Esophagus (tissue), 2 donors: ENCODE measurements around the gene KCNH2. TPM values are rescaled to one million over a fixed set of nuclear protein-coding genes. Genes with fewer than 3 reads are reported as not detected.

Source experiments
- H3K27ac ChIP-seq, 2 donors: one replicate each; pipeline ENCODE4 v1.5.1; 2013; ENCODE audit warnings: low read depth in 2 of 2, mild to moderate bottlenecking in 2 of 2, inconsistent platforms in 1 of 2, low read length in 1 of 2, moderate library complexity in 1 of 2
- H3K27me3 ChIP-seq, 2 donors: one replicate each; pipeline ENCODE4 v1.6.1; 2013; ENCODE audit warnings: low read length in 2 of 2, control low read depth in 1 of 2, mild to moderate bottlenecking in 1 of 2; ENCODE audit not compliant: insufficient read depth in 2 of 2, control insufficient read depth in 1 of 2
- H3K36me3 ChIP-seq, 2 donors: one replicate each; pipeline ENCODE4 v1.6.1; 2013; ENCODE audit warnings: low read length in 1 of 2; ENCODE audit not compliant: control insufficient read depth in 2 of 2, insufficient read depth in 2 of 2
- H3K4me1 ChIP-seq, 2 donors: one replicate each; pipeline ENCODE4 v1.6.1; 2013; ENCODE audit warnings: low read length in 1 of 2; ENCODE audit not compliant: control insufficient read depth in 2 of 2, insufficient read depth in 2 of 2
- H3K4me3 ChIP-seq, 2 donors: one replicate each; pipeline ENCODE4 v1.5.1; 2013; ENCODE audit warnings: low read length in 2 of 2, mild to moderate bottlenecking in 2 of 2, low read depth in 1 of 2, moderate library complexity in 1 of 2
- H3K9me3 ChIP-seq, 2 donors: one replicate each; pipeline ENCODE4 v1.6.1; 2013; ENCODE audit warnings: mild to moderate bottlenecking in 2 of 2, low read depth in 1 of 2, low read length in 1 of 2, moderate library complexity in 1 of 2; ENCODE audit not compliant: control insufficient read depth in 2 of 2, insufficient read depth in 1 of 2
- WGBS, 2 donors: extraction: QIAGEN DNeasy Blood & Tissue Kit; methylation state at CpG; one replicate each; pipeline ENCODE4 v1.1.7; 2013; 5-methylcytosine and 5-hydroxymethylcytosine counted together
- polyA plus RNA-seq, 2 donors: library from polyadenylated mRNA; stranded (reverse); fragments of 200-250 nt; gene quantifications; one replicate each; pipeline ENCODE4 v1.2.3, GENCODE V29; 2013
- donor health status: healthy with polysubstance abuse.
- donor health status: Bipolar disorder and iron deficiency.

The KCNH2 gene
- polyA plus RNA-seq, 2 donors, result 0.88 to 2.0 TPM

- no peaks in the 10 kb centered on the region for H3K27me3 ChIP-seq
- H3K4me1 ChIP-seq, result peaks cover 9 to 15% of the 10 kb centered on the region in 2 donors
- 61 to 68% methylated on average over 25 to 27 of the region's 27 CpGs for WGBS, 2 donors
Measured at GRCh38 chr7:150946421-150947240, 31.5 kb downstream of the KCNH2 start.

GRCh38 chr7:150945853-150946420 is 32.2 kb downstream of the KCNH2 start:
- WGBS, 2 donors, result 70 to 82% methylated on average over 17 of the region's 17 CpGs
- peak overlapping the region in 1 of 2 donors; percentile 24 for H3K27ac ChIP-seq
- peaks cover 9 to 15% of the 10 kb centered on the region in 2 donors for H3K4me1 ChIP-seq

More at GRCh38 chr7:150946421-150947240, 31.5 kb downstream of the KCNH2 start:
- Histone ChIP-seq H3K9me3 (peaks cover 0 to 3% of the 10 kb centered on the region in 2 donors), H3K27ac (no peak overlapping the region), H3K4me3 (no peak overlapping the region), H3K36me3 (no peaks in the 10 kb centered on the region)

GRCh38 chr7:150945171-150945852 is 32.8 kb downstream of the KCNH2 start:
- Histone ChIP-seq H3K27ac (peak overlapping the region in 1 of 2 donors; percentile 24), H3K27me3 (no peaks in the 10 kb centered on the region), H3K4me3 (no peak overlapping the region), H3K4me1 (peaks cover 9 to 15% of the 10 kb centered on the region in 2 donors), H3K36me3 (no peaks in the 10 kb centered on the region), H3K9me3 (peaks cover 0 to 3% of the 10 kb centered on the region in 2 donors)
- 54 to 63% methylated on average over 19 of the region's 19 CpGs for WGBS, 2 donors

More at GRCh38 chr7:150945853-150946420, 32.2 kb downstream of the KCNH2 start:
- H3K4me3 ChIP-seq, result no peak overlapping the region
- H3K36me3 ChIP-seq, result no peaks in the 10 kb centered on the region
- H3K9me3 ChIP-seq, result peaks cover 0 to 3% of the 10 kb centered on the region in 2 donors
- no peaks in the 10 kb centered on the region for H3K27me3 ChIP-seq

GRCh38 chr7:150944066-150945042 is 33.8 kb downstream of the KCNH2 start:
- H3K4me3 ChIP-seq, result no peak overlapping the region
- peaks cover 9 to 15% of the 10 kb centered on the region in 2 donors for H3K4me1 ChIP-seq
- H3K27ac ChIP-seq, result peak overlapping the region in 1 of 2 donors; percentile 18
- H3K36me3 ChIP-seq, result no peaks in the 10 kb centered on the region
- no peaks in the 10 kb centered on the region for H3K27me3 ChIP-seq
- WGBS, 2 donors, result 70 to 74% methylated on average over 6 of the region's 6 CpGs
- H3K9me3 ChIP-seq, result peaks cover 0 to 3% of the 10 kb centered on the region in 2 donors

- 95% methylated on average over 6 of the region's 6 CpGs for WGBS, 2 donors
- Histone ChIP-seq H3K27me3 (no peaks in the 10 kb centered on the region), H3K4me1 (peaks cover 9 to 15% of the 10 kb centered on the region in 2 donors), H3K36me3 (no peaks in the 10 kb centered on the region), H3K27ac (no peak overlapping the region), H3K4me3 (no peak overlapping the region), H3K9me3 (peaks cover 0 to 3% of the 10 kb centered on the region in 2 donors)
Measured at GRCh38 chr7:150943453-150943814, 34.7 kb downstream of the KCNH2 start.

DNA sequence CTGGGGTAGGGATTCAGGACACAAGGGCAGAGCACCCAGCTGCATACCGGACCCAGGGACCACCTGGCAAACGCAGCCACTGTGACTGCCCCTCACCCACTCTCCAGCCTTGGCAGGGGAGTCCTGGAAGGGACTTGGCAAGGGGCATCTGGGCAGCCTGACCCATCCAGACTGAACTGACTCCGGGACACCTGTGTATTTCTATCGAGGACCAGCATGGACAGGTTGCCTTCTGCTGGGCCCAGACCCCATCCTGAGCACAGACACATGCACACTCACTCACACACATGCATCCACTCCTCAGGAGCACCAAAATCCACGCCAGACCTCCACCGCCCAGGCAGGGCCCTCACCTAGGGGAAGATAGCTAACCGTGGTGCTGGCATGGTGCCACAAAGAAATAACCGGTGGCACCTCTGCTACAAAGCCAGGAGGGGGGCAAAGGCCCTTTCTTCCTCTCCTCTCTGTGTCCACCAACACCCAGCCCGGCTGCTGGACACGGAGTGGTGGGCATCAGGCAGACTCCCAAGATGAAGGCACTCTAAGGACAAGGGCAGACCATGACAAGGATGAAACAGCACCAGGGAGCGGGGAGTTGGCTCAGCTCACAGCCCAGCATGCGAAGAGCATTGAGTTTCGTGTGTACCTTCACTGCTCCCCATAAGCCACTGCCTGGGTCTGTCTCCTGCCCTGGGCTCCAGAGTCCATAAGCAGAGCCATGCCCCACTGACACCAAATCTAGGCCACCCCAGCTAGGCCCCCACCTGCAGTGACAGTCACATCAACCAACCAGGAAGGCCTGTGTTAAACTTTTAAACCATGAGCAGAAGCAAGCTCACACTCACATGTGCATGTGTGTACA is 35.3 kb downstream of the KCNH2 start:
- Histone ChIP-seq H3K9me3 (no peaks in the 10 kb centered on the region), H3K4me3 (no peak overlapping the region), H3K4me1 (peaks cover 12 to 15% of the 10 kb centered on the region in 2 donors), H3K27ac (no peak overlapping the region), H3K36me3 (no peaks in the 10 kb centered on the region), H3K27me3 (no peaks in the 10 kb centered on the region)
- WGBS, 2 donors, result 78 to 79% methylated on average over 13 of the region's 13 CpGs

DNA sequence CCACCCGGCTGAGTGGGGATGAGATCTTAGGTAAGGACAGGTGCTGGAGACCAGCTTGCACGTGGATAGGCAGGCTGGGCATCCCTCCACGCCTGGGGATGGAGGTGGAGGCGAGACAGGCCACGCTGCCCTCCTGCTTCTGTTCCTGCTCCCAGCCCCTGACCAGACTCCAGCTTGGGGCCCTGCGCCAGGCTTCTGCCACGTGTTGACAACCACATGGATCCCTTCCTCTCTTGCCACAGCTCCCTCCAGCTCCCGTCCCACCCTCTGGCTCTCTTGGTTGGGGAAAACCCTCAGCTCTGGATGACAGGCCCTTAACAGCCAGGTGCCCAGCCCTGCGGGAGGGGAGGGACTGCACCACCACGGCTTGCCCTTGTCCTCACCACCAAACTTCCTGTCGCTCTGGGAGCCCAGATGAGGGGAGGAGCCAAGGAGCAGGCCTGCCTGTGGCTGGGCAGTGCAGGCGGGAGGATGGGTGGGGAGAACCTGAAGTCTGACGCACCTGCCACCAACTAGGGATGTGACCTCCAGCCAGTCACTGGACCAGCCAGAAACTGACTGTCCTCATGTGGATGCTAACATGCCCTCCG is 36.0 kb downstream of the KCNH2 start:
- H3K9me3 ChIP-seq, result no peaks in the 10 kb centered on the region
- peaks cover 10 to 15% of the 10 kb centered on the region in 2 donors for H3K4me1 ChIP-seq
- H3K36me3 ChIP-seq, result no peaks in the 10 kb centered on the region
- no peak overlapping the region for H3K27ac ChIP-seq
- no peak overlapping the region for H3K4me3 ChIP-seq
- H3K27me3 ChIP-seq, result no peaks in the 10 kb centered on the region
- 29 to 38% methylated on average over 14 of the region's 14 CpGs for WGBS, 2 donors

GRCh38 chr7:150941351-150942000 is 36.6 kb downstream of the KCNH2 start:
- Histone ChIP-seq H3K9me3 (no peaks in the 10 kb centered on the region), H3K27ac (no peak overlapping the region), H3K36me3 (no peaks in the 10 kb centered on the region), H3K4me3 (no peak overlapping the region), H3K27me3 (no peaks in the 10 kb centered on the region), H3K4me1 (peaks cover 10 to 15% of the 10 kb centered on the region in 2 donors)
- 80% methylated on average over 15 of the region's 15 CpGs for WGBS, 2 donors
